SK-N-MC (cell line): Measurements from ENCODE around the gene PLPP7.
A peak's percentile ranks its signal among the peaks of the same experiment; 100 is the strongest.
"Not testable (repeated sequence)": the region's sequence is repeated elsewhere in the genome, so short reads cannot be mapped to it uniquely, and the experiment has no call there.

Source experiments
- DNase-seq: peaks from one replicate; pipeline ENCODE4 v3.0.0-alpha.2; 2011; ENCODE audit warnings: low read depth, low spot score
- H3K27ac ChIP-seq: fragments of 200-600 bp; sonication (generic); 2 replicates; pipeline ENCODE4 v1.5.1; 2016; ENCODE audit warnings: mixed run types
- H3K36me3 ChIP-seq: fragments of 200-600 bp; sonication (generic); 2 replicates; pipeline ENCODE4 v1.6.1; 2017; ENCODE audit warnings: antibody characterized with exemption, low read length, mixed read lengths; ENCODE audit not compliant: insufficient read depth
- H3K4me3 ChIP-seq: fragments of 200-600 bp; sonication (generic); 2 replicates; pipeline ENCODE4 v1.5.1; 2016
- H3K9ac ChIP-seq: fragments of 200-600 bp; sonication (generic); 2 replicates; pipeline ENCODE4 v1.8.0; 2017; ENCODE audit warnings: mixed run types, mixed read lengths; ENCODE audit not compliant: insufficient read length
- H3K9me3 ChIP-seq: fragments of 200-600 bp; sonication (generic); 2 replicates; pipeline ENCODE4 v1.6.1; 2017; ENCODE audit warnings: low read depth, mild to moderate bottlenecking, antibody characterized with exemption, low read length, moderate library complexity, mixed read lengths
- EZH2 ChIP-seq: fragments of 200-600 bp; sonication (generic); IDR thresholded peaks from one replicate; pipeline ENCODE4 v1.6.1; 2017; ENCODE audit warnings: antibody characterized with exemption
- FOXP2 ChIP-seq: optimal IDR thresholded peaks from 2 replicates; pipeline ENCODE3; 2011; ENCODE audit warnings: mild to moderate bottlenecking, moderate library complexity; ENCODE audit not compliant: insufficient read depth; ENCODE audit errors: extremely low read length, control extremely low read depth
- POLR2AphosphoS5 ChIP-seq: IDR thresholded peaks from 2 replicates; pipeline ENCODE4 v1.6.1; 2012; ENCODE audit warnings: mild to moderate bottlenecking, low read depth, low read length, borderline replicate concordance

Gene PLPP7

DNA sequence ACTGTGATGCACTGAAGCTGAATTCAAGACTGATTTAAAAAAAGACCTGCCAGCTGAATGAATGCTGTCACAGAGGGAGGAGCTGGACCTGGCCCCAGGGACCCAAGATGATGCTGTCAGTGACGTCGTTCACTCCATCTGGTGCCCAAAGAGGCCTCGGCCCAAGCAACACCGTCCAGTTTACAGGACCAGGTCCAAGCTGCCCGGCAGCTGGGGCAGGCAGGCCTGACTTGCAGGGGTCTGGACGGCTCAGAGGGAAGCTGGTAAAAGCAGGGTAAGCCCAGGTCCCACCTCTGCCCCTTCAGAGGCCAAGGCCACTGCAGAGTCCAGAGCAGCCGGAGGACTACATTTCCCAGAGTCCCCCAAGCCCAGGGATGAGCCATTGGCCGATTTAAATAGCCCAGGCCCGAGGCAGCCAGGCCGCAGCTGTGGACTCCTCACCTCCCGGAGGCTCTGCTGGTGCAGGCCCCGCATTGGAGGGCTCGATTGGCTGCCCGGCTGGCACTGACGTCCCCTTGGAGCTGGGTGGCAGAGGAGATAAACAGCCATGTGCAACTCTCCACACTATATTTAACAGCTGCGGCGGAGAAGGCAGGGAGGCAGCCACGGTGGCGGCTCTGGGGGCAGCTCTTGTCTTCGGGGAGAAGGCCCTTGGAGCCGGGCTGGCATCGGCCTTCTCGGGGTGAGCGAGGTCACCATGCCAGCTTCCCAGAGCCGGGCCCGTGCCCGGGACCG, at the start of gene PLPP7:
Gene PLPP7 (plus strand): TSS at position 423 of the 735 bp plus-strand sequence. CDS start 275 bp downstream, at position 698.
- TF ChIP-seq FOXP2 (no peak), EZH2 (no peak), POLR2AphosphoS5 (no peak)
- H3K4me3 ChIP-seq: no peak within 1 kb of the TSS
- H3K36me3 ChIP-seq: no peaks in the 10 kb centered on the region
- H3K9me3 ChIP-seq: no peaks in the 10 kb centered on the region
- H3K27ac ChIP-seq: no peak within 1 kb of the TSS
- H3K9ac ChIP-seq: no peak within 1 kb of the TSS
- DNase-seq: no peak

DNA sequence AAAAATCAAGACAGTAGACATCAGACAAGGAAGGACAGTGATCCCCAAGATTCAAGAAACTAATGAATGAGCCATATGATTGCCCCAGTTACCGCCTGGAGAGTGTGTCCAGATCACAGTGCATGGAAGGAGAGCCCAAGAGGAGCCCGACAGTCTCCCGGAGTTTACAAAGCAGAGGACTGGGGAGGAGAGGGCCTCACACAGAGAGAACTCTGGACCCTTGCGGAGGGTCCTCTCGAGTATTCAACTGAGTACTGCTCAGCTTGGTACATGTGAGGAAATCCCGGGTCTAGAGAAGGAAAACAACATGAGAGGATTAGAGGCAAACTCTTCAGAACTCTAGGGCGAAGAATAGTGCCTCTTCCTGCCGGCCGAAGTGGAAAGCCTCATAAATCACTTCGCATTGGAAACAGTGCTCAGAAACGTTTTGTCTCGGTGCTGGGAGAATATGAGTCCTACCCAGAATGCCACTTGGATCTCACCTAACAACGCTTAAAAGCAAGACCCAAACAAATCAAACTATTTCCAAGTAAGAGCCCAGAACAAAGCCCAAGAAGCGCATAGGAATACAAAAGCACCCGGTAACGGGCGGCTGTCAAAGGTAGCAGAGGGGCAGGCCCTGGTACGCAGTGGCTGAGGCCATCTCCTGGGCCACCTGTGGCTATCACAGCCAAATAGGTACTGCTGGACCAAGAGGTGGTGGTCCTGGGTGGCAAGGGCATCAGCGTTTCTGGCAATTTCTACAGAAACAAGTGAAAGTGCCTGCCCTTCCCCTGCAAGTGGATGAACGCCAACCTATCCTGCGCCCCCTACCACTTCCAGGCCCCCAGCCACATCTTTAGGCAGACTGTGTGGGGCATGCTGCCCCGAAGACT, 49.2 kb upstream of the PLPP7 start:
- Histone ChIP-seq H3K27ac (no peak overlapping the region), H3K9me3 (no peaks in the 10 kb centered on the region), H3K36me3 (no peaks in the 10 kb centered on the region), H3K9ac (peak overlapping the region; percentile 4), H3K4me3 (no peak overlapping the region)
- TF ChIP-seq POLR2AphosphoS5 (no peak), EZH2 (no peak), FOXP2 (no peak)
- DNase-seq: no peak

DNA sequence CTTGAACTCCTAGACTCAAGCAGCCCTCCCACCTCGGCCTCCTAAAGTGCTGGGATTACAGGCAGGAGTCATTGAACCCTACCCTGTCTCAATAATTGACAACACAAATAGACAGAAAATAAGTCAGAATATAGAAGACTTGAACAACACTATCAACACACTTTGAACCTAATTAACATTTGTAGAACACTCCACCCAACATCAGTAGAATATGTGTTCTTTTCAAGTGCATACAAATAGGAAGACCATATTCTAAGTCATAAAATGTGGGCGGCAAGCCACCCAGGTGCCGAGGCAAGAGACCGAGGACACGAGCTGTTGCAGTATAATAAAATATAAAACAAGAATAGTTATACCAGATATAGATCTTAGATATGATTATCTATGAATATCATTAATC, 45.2 kb upstream of the PLPP7 start:
- H3K4me3 ChIP-seq, H3K9me3 ChIP-seq, H3K27ac ChIP-seq, H3K36me3 ChIP-seq, DNase-seq, H3K9ac ChIP-seq: not testable (repeated sequence)

DNA sequence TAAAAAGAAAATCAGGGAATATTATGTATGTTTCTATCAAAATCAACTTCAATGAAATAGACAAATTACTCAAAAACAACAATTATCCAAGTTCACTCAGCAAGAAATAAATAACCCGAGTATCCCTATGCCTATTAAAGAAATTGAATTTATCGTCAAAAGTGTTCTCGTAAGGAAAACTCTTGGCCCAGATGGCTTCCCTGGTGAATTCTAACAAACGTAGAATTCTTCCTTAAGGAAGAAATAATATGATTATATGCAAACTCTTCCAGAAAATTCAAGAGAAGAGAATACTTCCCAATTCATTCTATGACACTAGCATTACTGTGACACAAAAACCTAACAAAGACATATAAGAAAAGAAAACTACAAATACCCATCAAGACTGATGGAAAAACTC, 42.9 kb upstream of the PLPP7 start:
- no peak overlapping the region for H3K27ac ChIP-seq
- TF ChIP-seq POLR2AphosphoS5 (no peak), EZH2 (no peak), FOXP2 (no peak)
- no peaks in the 10 kb centered on the region for H3K9me3 ChIP-seq
- no peaks in the 10 kb centered on the region for H3K36me3 ChIP-seq
- no peak overlapping the region for H3K4me3 ChIP-seq
- no peak for DNase-seq
- H3K9ac ChIP-seq: no peak overlapping the region

DNA sequence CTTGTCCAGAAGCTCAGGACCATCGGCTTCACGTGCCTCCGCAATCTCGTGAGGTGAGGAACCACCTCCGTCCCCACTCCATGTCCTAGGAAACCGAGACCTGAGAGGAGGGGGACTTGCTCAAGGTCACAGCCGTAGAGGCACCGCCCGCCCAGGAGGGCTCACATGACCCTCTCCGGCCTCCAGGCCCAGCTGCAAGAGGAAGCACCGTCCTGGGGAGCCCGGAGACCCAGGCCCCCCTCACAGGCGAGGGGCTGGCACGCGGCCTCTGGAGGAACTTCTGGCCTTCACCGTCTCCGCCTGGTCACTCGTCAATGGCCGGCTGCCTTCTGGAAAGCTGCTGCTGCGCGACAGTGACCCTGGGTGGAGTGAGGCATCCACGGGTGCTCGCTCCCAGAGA, 37.4 kb upstream of the PLPP7 start:
- Histone ChIP-seq H3K9ac (no peak overlapping the region), H3K4me3 (no peak overlapping the region), H3K9me3 (no peaks in the 10 kb centered on the region), H3K27ac (no peak overlapping the region), H3K36me3 (no peaks in the 10 kb centered on the region)
- no peak for DNase-seq
- TF ChIP-seq EZH2: no peak
- no peak for TF ChIP-seq POLR2AphosphoS5
- TF ChIP-seq FOXP2: no peak

DNA sequence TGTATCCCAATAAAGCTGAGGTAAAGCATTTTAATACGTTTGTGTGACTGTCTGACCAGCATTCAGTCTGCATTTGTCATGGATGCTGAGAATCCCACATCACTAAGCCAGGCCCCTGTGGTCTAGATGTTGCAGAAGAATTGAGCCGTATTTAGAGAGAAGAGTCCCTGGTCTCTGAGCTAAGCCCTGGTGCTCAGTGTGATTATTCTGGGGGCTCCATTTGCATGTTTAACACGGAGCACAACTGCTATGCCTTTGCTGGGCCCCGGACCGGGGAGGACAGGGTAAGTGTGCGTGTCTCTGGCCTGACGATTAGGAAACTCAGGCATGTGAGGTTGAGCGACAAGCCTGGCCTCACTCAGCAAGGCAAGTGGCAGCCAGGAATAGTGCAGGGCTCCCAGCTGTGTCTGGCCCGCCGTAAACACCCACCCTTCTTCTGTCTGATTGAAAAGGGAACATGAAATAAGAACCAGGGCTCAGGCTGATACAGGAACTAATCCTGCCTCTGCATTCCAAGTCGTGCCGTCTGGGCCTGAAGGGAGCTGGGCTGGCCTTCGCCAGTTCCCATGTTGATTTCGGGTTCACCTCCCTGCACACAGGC, 35.5 kb upstream of the PLPP7 start:
- TF ChIP-seq POLR2AphosphoS5: no peak
- Histone ChIP-seq H3K4me3 (no peak overlapping the region), H3K9me3 (no peaks in the 10 kb centered on the region), H3K9ac (no peak overlapping the region), H3K27ac (peak overlapping the region; percentile 84), H3K36me3 (no peaks in the 10 kb centered on the region)
- DNase-seq: no peak

DNA sequence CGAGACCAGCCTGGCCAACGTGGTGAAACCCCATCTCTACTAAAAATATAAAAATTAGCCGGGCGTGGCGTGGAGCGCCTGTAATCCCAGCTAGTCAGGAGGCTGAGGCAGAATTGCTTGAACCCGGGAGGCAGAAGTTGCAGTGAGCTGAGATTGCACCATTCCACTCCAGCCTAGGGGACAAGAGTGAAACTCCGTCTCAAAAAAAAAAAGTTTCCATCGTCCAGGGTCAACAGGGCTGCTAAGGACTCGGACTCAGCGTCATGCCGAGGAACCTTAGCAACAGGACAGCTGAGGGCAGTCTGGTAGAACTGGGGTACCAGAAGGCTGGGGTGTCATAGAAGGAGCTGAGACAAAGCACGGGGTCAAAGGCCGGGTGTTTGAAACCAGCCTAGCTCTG, 34.9 kb upstream of the PLPP7 start:
- H3K9me3 ChIP-seq: no peaks in the 10 kb centered on the region
- H3K4me3 ChIP-seq: no peak overlapping the region
- no peak overlapping the region for H3K9ac ChIP-seq
- H3K27ac ChIP-seq: no peak overlapping the region
- no peaks in the 10 kb centered on the region for H3K36me3 ChIP-seq
- TF ChIP-seq POLR2AphosphoS5: no peak
- TF ChIP-seq FOXP2: no peak
- TF ChIP-seq EZH2: no peak
- DNase-seq: no peak

DNA sequence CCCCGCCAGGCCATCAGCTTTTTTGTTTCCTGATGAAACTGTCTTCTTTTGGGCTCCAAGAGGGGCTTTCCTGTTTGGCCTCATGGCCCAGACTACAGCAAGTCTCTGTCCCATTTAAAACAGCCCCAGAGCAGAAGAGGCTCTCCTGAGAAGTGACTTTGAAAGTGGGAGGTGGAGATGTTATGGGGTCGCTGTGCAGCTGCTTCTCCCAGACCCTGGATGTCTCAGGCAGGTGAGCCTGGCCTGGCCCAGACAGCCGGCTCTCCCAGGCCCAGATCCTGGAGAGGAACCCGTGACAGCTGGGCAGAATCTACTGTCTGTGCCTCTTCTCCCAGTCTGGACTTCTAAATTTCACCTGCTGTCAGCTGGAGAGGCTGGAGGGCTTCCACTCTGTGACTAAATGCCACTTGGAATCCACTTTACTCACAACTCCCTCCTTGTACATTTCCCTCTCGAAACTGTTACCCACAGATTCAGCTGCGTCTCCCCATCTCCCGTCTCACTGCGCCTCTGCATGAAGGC, 33.8 kb upstream of the PLPP7 start:
- DNase-seq: no peak
- no peaks in the 10 kb centered on the region for H3K9me3 ChIP-seq
- H3K36me3 ChIP-seq: no peaks in the 10 kb centered on the region
- H3K27ac ChIP-seq: peak overlapping the region; percentile 93
- TF ChIP-seq FOXP2 (no peak), EZH2 (no peak), POLR2AphosphoS5 (no peak)
- H3K9ac ChIP-seq: peak overlapping the region; percentile 43
- peak overlapping the region; percentile 61 for H3K4me3 ChIP-seq
